ENCODE measurements around the gene MRPL40. TPM values are rescaled to one million over a fixed set of nuclear protein-coding genes. Genes with fewer than 3 reads are reported as not detected.

MRPL40 gene
- polyA plus RNA-seq, 4 donors = 30.8 to 50.0 (median 44.3) TPM

DNA sequence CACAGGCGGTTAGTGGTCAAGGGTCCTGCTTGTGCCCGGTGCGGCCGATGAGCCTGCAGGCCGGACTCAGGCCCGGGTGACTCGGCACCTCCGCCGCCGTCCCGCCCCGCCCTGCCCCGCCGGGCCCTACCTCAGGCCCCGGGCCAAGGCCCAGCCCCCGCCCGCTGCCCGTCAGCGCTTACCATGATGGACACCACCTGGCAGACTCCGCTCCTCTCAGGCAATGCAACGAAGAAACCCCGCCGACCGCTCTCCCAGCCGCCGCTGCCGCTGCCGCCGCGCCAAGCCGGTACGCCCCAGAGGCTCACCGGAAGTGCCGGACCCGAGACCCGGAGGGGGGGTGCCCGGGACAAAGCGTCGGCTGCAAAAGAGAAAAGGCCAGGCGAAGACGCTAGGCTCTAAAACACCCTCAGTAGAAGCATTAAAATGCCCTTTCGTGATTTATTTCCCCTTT, 46.6 kb downstream of the MRPL40 start, which contains the start of gene UFD1:
TSS of gene UFD1 (minus strand) at position 293 of the 454 bp plus-strand sequence. CDS start at position 185, 108 bp downstream.
- peak in 1 of 4 donors; percentile 54 for DNase-seq (ENCODE audit: low read depth in 4 of 4, low spot score in 3 of 4)

DNA sequence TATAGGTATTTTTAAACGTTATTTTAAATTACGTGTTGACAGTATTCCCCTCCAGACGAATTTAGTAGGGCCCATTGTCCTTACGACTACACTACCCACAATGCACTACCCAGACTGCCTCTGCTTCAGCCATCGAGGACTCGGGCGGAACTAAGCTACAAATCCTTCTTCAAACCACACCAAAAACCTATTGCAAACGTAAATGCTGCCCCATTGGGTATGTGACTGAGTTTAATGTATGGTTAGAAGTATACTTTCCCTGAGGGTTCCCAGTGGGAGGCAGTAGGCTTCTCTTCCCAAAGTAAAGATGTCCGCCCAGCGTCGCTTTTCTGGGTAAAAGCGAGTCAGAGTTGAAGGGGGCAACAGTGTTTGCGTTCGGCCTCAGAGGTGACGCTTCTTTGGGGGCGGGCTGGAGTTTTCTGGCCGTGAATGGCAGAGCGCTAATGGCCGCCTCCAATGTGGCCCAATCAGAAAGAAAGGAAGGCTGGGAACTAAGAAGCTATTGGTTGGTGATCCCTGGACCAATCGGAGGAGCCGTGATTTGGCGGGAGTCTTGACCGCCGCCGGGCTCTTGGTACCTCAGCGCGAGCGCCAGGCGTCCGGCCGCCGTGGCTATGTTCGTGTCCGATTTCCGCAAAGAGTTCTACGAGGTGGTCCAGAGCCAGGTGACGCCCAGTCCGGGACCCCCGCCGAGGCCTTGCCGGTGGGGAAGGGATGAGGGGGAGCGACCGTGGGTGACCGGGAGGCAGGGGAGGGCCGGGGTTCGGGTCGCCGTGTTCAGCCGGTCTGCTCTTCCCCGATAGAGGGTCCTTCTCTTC, 47.2 kb downstream of the MRPL40 start, which contains the start of gene CDC45:
TSS of gene CDC45 (plus strand) at position 566 of the 818 bp plus-strand sequence. CDS start at position 615, 49 bp downstream.
- DNase-seq (ENCODE audit: low read depth in 4 of 4, low spot score in 3 of 4) = peak; percentile 95 to 98 (median 98)

DNA sequence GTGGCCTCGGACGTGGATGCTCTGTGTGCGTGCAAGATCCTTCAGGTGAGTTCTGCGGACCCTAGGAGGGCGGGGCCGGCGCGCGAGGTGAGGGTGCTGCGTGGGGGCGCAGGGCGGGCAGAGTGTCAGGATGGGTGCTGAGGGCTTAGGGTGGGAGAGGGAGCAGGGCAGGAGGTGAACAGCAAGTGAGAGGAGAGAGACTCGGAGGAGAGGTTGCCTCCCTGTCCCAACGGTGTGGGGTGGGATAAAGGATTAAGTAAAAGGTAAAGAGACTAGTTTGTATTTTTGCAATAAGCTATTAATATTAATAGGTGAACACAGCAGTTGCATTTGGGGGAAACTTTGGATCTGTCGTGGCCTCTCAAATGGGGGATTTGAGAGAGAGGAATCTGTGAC, 47.8 kb downstream of the MRPL40 start:
- DNase-seq (ENCODE audit: low read depth in 4 of 4, low spot score in 3 of 4) = no peak

DNA sequence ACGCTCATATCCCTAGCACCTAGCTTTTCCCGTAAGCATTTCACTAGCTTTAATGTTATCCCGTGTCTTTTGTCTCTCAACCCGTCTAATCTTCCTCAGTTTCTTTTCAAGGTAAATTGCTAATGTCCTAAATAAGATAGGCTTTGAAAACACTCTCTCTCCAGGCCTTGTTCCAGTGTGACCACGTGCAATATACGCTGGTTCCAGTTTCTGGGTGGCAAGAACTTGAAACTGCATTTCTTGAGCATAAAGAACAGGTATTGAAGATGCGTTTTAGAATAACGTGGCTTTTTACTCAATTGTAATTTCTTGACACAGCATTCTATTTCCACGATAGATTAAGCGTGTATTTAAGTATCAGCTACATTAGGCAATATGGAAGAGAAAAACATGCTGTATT, 48.4 kb downstream of the MRPL40 start:
- DNase-seq (ENCODE audit: low read depth in 4 of 4, low spot score in 3 of 4) = no peak

DNA sequence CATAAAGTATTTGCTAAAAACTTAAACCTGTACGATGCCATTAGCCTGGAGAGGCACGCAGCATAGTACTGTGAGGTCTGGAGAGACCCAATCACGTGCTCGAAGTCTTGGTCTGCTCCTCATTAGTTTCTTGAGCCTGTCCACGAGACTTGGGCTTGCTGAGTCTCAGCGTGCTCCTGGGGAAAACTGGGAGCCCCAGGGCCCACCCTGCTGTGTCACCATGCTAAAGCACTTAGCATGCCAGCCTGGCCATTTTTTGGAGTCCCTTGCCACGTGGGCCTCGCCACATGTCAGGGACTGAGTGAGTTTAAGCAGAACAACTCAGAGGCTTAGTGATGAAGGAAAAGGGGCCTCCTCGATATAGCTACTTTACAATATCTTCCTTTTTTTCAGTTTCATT, 50.0 kb downstream of the MRPL40 start:
- DNase-seq (ENCODE audit: low read depth in 4 of 4, low spot score in 3 of 4) = no peak

DNA sequence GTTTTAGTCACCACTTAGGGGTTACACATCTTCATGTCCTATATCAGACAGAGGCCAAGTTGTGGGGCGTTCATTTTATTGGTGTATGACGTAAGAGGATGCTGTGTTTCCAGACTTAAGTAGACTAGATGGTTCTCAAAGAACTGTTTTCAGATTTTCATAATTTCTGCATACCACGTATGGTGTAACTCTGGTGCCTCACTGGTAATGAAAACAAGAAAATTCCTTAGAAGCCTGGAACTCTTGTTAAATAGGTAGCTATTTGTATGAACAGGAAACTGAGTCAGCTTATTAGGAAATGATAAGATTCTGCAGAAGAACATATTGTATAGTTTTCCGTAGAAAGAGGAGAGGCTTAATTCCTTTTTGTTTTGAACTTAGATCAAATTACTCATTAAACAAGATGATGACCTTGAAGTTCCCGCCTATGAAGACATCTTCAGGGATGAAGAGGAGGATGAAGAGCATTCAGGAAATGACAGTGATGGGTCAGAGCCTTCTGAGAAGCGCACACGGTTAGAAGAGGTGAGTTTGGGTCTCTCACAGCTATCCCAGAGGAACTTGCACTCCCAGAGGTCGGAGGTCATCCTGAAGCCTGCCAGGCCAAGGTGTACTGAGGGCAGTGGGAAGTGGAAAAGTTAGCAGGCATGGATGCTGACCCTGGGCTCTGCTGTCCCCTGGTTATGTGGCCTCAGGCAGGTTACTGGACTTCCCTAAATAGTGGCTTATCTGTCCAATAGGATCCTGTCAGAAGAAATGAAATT, 51.3 kb downstream of the MRPL40 start:
- no peak for DNase-seq (ENCODE audit: low read depth in 4 of 4, low spot score in 3 of 4)

Other genes with a start within 250 kb of the MRPL40 start
- gene CLTCL1, start 140.8 kb upstream of the MRPL40 start, polyA plus RNA-seq (ENCODE audit: insufficient read length in 4 of 4) = 1 to 10 TPM; 5.2 to 6.7 (median 6.0) TPM
- 10 to 100 TPM; 22.8 to 32.8 (median 31.2) TPM for gene HIRA, start 812 bp upstream of the MRPL40 start, polyA plus RNA-seq (ENCODE audit: insufficient read length in 4 of 4)
- 10 to 100 TPM; 39.6 to 46.4 (median 43.2) TPM for gene C22orf39, start 15.2 kb downstream of the MRPL40 start, polyA plus RNA-seq (ENCODE audit: insufficient read length in 4 of 4)
- 10 to 100 TPM; 47.5 to 75.4 (median 61.7) TPM for gene UFD1, start 46.6 kb downstream of the MRPL40 start, polyA plus RNA-seq (ENCODE audit: insufficient read length in 4 of 4)
- gene CDC45, start 47.4 kb downstream of the MRPL40 start, polyA plus RNA-seq (ENCODE audit: insufficient read length in 4 of 4) = 10 to 100 TPM; 14.0 to 23.6 (median 19.9) TPM
- gene CLDN5, start 91.9 kb downstream of the MRPL40 start, polyA plus RNA-seq (ENCODE audit: insufficient read length in 4 of 4) = 10 to 100 TPM; 19.4 to 39.7 (median 21.4) TPM